ENCODE results near the gene TRAF6. TPM values are rescaled to one million over a fixed set of nuclear protein-coding genes. Genes with fewer than 3 reads are reported as not detected.
A peak's percentile ranks its signal among the peaks of the same experiment; 100 is the strongest.

Gene TRAF6
- total and polyA plus RNA-seq, 4 donors, result 2.4 to 7.8 (median 5.3) TPM

GRCh38 chr11:36509201-36509639, 852 bp downstream of the TRAF6 start (continued):
- TF ChIP-seq, protein P1, sequence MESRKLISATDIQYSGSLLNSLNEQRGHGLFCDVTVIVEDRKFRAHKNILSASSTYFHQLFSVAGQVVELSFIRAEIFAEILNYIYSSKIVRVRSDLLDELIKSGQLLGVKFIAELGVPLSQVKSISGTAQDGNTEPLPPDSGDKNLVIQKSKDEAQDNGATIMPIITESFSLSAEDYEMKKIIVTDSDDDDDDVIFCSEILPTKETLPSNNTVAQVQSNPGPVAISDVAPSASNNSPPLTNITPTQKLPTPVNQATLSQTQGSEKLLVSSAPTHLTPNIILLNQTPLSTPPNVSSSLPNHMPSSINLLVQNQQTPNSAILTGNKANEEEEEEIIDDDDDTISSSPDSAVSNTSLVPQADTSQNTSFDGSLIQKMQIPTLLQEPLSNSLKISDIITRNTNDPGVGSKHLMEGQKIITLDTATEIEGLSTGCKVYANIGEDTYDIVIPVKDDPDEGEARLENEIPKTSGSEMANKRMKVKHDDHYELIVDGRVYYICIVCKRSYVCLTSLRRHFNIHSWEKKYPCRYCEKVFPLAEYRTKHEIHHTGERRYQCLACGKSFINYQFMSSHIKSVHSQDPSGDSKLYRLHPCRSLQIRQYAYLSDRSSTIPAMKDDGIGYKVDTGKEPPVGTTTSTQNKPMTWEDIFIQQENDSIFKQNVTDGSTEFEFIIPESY (IDR thresholded peaks at IDR 0.05), result no peak
- no peak for TF ChIP-seq YY1 (IDR thresholded peaks at IDR 0.05)

GRCh38 chr11:36508743-36509142, 1.3 kb downstream of the TRAF6 start:
- no peaks in the 10 kb centered on the region for H3K27me3 ChIP-seq (ENCODE audit: control insufficient read depth in 4 of 4, insufficient read depth in 4 of 4, low read length in 3 of 4)
- H3K27ac ChIP-seq (ENCODE audit: low read depth in 1 of 2, low read length in 2 of 2), result peak overlapping the region; percentile 68 to 97
- TF ChIP-seq, protein P2, sequence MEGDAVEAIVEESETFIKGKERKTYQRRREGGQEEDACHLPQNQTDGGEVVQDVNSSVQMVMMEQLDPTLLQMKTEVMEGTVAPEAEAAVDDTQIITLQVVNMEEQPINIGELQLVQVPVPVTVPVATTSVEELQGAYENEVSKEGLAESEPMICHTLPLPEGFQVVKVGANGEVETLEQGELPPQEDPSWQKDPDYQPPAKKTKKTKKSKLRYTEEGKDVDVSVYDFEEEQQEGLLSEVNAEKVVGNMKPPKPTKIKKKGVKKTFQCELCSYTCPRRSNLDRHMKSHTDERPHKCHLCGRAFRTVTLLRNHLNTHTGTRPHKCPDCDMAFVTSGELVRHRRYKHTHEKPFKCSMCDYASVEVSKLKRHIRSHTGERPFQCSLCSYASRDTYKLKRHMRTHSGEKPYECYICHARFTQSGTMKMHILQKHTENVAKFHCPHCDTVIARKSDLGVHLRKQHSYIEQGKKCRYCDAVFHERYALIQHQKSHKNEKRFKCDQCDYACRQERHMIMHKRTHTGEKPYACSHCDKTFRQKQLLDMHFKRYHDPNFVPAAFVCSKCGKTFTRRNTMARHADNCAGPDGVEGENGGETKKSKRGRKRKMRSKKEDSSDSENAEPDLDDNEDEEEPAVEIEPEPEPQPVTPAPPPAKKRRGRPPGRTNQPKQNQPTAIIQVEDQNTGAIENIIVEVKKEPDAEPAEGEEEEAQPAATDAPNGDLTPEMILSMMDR (IDR thresholded peaks at IDR 0.05; ENCODE audit: low read depth, low read length, missing input control), result no peak
- TF ChIP-seq YY1 (IDR thresholded peaks at IDR 0.05) (no peak), FOXA2 (IDR thresholded peaks at IDR 0.05) (peak; percentile 17)
- peak overlapping the region; percentile 86 to 97 (median 92) for H3K4me3 ChIP-seq (ENCODE audit: low read depth in 1 of 3, low read length in 3 of 3)
- H3K9ac ChIP-seq (ENCODE audit: low read depth in 1 of 2, low read length in 2 of 2), result peak overlapping the region; percentile 85 to 87
- peaks cover 0 to 13% (median 5%) of the 10 kb centered on the region in 4 donors for H3K4me1 ChIP-seq (ENCODE audit: control insufficient read depth in 4 of 4, insufficient read depth in 4 of 4, low read length in 3 of 4)
- DNase-seq (ENCODE audit: low spot score), result no peak
- WGBS, result 17% methylated on average over 3 of the region's 3 CpGs
- peaks cover 0 to 2% (median 0%) of the 10 kb centered on the region in 4 donors for H3K36me3 ChIP-seq (ENCODE audit: control insufficient read depth in 4 of 4, insufficient read depth in 3 of 4, low read depth in 1 of 4, low read length in 3 of 4)
- H3K9me3 ChIP-seq (ENCODE audit: control insufficient read depth in 4 of 4, low read length in 3 of 4), result peaks cover 0 to under 1% (median 0%) of the 10 kb centered on the region in 4 donors

GRCh38 chr11:36507824-36508489, 2.1 kb downstream of the TRAF6 start:
- H3K36me3 ChIP-seq (ENCODE audit: control insufficient read depth in 4 of 4, insufficient read depth in 3 of 4, low read depth in 1 of 4, low read length in 3 of 4), result peaks cover 0 to 2% (median 0%) of the 10 kb centered on the region in 4 donors
- peak overlapping the region in 1 of 2 donors; percentile 97 for H3K27ac ChIP-seq (ENCODE audit: low read depth in 1 of 2, low read length in 2 of 2)
- TF ChIP-seq FOXA2 (IDR thresholded peaks at IDR 0.05) (no peak), SP1 (IDR thresholded peaks at IDR 0.05) (no peak), GABPA (IDR thresholded peaks at IDR 0.05 in 1 of 2, conservative IDR thresholded peaks at IDR 0.05 in 1 of 2) (no peak), NR2F2 (IDR thresholded peaks at IDR 0.05) (no peak), RXRA (IDR thresholded peaks at IDR 0.05) (no peak), TAF1 (conservative IDR thresholded peaks at IDR 0.05) (no peak), FOXA1 (IDR thresholded peaks at IDR 0.05) (no peak), HNF4G (IDR thresholded peaks at IDR 0.05) (no peak)
- TF ChIP-seq, protein P1 (IDR thresholded peaks at IDR 0.05), result no peak
- TF ChIP-seq, protein P3, sequence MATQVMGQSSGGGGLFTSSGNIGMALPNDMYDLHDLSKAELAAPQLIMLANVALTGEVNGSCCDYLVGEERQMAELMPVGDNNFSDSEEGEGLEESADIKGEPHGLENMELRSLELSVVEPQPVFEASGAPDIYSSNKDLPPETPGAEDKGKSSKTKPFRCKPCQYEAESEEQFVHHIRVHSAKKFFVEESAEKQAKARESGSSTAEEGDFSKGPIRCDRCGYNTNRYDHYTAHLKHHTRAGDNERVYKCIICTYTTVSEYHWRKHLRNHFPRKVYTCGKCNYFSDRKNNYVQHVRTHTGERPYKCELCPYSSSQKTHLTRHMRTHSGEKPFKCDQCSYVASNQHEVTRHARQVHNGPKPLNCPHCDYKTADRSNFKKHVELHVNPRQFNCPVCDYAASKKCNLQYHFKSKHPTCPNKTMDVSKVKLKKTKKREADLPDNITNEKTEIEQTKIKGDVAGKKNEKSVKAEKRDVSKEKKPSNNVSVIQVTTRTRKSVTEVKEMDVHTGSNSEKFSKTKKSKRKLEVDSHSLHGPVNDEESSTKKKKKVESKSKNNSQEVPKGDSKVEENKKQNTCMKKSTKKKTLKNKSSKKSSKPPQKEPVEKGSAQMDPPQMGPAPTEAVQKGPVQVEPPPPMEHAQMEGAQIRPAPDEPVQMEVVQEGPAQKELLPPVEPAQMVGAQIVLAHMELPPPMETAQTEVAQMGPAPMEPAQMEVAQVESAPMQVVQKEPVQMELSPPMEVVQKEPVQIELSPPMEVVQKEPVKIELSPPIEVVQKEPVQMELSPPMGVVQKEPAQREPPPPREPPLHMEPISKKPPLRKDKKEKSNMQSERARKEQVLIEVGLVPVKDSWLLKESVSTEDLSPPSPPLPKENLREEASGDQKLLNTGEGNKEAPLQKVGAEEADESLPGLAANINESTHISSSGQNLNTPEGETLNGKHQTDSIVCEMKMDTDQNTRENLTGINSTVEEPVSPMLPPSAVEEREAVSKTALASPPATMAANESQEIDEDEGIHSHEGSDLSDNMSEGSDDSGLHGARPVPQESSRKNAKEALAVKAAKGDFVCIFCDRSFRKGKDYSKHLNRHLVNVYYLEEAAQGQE (IDR thresholded peaks at IDR 0.05), result no peak
- TF ChIP-seq, protein P4, sequence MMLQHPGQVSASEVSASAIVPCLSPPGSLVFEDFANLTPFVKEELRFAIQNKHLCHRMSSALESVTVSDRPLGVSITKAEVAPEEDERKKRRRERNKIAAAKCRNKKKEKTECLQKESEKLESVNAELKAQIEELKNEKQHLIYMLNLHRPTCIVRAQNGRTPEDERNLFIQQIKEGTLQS (IDR thresholded peaks at IDR 0.05), result no peak
- DNase-seq (ENCODE audit: low spot score), result no peak
- peak overlapping the region in 1 of 3 donors; percentile 86 for H3K4me3 ChIP-seq (ENCODE audit: low read depth in 1 of 3, low read length in 3 of 3)
- peaks cover 3 to 19% (median 9%) of the 10 kb centered on the region in 4 donors for H3K4me1 ChIP-seq (ENCODE audit: control insufficient read depth in 4 of 4, insufficient read depth in 4 of 4, low read length in 3 of 4)
- H3K9ac ChIP-seq (ENCODE audit: low read depth in 1 of 2, low read length in 2 of 2), result no peak overlapping the region
- H3K27me3 ChIP-seq (ENCODE audit: control insufficient read depth in 4 of 4, insufficient read depth in 4 of 4, low read length in 3 of 4), result no peaks in the 10 kb centered on the region
- whole genome bisulfite sequencing, result 49% methylated on average over 7 of the region's 7 CpGs
- H3K9me3 ChIP-seq (ENCODE audit: control insufficient read depth in 4 of 4, low read length in 3 of 4), result no peaks in the 10 kb centered on the region
